Stimulated activated CD8-positive, alpha-beta memory T cell treated with anti-CD3 and anti-CD28 coated beads, Interleukin-2, amount 100 ng/mL, for 1 hour (primary cell): ENCODE data around the gene R3HDM2.
"Not testable (repeated sequence)": the region's sequence is repeated elsewhere in the genome, so short reads cannot be mapped to it uniquely, and the experiment has no call there.

Experiments used
- DNase-seq, 2 donors: peaks; one replicate each; pipeline ENCODE4 v3.0.0-alpha.2; 2020; ENCODE audit warnings: low read depth in 2 of 2

Gene R3HDM2

DNA sequence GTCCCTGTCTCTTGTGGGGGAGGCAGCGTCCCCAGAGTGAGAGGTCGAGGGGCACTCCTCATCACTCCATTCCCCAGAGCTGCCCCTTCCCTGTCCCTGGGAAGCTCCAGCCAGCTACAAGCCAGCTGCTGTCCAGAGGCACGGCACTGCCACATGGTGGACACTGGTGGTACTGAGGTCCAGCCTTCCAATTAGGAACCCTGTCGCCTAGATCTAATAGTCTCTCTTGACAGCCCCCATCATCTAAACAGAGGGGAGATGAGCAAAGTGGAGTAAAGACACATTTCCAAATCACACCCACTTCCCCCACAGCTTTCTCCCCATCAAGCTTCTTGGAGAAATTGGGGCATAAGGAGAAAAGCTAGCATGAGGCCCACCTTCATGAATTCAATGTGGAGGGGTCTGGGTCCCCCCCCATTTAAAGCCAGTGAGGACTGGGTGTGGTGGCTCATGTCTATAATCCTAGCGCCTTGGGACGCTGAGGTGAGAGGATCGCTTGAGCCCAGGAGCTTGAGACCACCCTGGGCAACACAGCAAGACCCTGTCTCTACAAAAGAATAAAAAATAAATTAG, 22.2 kb upstream of the R3HDM2 start:
- DNase-seq: no peak

DNA sequence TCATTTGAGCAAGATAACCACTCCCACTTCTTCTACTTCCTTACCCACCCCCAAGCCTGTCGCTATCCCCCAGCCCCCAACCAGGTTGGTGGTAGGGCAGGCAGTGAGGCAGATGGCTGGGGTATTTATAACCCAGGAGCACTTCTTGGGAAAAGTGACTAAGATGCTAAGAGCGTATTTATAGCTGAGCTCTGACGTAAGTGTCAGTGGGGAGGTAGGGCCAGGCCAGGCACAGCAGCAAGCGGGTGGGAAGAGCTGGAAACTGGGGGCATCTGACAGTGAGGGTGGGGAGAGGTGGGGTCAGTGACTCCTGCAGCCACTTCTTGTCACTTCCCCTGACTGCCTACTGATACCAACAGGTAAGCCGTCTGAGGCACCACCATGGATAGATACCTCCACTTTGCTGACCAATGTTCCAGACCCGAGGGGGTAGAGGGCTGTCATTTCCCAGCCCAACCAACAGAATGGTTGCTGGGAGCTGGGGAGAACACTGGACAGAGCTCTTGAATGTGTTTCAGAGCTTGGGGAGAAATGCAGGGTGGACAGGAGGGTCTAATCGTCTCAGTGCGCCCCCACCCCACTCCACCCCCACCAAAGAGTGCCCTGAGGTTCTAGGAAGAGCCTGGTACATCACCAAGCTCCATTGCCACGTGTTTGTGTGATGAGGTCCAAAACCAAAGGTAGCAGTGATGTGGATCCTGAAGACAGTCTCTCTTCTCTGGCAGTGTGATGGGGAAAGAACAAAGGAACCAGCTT, 21.5 kb upstream of the R3HDM2 start:
- DNase-seq: no peak

DNA sequence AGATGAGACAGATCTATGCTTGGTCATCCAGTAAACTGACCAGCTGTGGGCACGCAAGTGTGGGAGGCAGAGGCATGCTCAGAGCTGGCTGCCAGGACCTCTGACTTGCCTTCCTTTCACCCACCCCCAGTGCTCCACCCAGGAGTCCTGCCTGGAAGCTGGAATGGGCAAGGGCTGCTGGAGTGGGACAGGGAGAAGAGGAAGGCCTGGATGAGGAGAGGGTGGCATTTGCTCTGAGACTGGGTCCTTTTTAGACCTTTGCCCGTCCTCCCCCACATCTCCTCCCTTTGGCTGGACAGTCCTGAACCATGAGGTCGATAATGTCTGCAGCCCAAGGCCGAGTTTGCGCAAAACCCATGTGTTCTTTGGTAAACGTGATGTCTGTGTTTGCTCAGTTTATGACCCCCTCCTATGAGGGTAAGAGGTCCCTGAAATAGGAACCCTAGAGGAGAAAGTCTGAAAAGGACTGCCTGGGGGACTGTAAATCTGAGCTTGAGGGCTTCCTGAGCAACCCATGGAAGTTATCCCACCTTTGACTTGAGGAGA, 20.5 kb upstream of the R3HDM2 start:
- no peak for DNase-seq

DNA sequence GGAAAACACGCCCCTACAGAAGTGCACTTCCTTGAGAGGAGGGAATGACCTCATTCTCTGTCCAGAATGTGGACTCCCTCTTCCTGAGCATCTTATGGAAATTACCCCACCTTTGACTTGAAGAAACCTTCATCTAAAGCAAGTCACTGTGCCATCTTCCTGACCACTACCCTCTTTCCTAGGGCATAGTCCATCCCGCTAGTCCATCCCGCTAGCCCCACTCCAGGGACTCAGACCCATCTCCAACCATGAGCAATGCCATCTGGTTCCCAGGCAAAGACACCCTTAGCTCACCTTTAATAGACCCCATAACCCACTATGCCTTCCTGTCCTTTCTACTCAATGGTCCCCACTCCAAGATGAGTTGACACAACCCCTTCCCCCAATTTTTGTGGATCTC, 19.2 kb upstream of the R3HDM2 start:
- no peak for DNase-seq

DNA sequence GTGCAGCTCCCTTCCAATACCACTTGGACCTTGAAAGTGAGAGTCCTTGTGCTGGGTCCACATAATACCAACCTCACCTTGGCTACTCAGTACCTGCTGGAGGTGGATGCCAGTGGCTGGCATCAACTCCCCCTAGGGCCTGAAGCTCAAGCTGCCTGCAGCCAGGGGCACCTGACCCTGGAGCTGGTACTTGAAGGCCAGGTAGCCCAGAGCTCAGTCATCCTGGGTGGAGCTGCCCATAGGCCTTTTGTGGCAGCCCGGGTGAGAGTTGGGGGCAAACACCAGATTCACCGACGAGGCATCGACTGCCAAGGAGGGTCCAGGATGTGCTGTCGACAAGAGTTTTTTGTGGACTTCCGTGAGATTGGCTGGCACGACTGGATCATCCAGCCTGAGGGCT, 18.5 kb upstream of the R3HDM2 start:
- no peak for DNase-seq

DNA sequence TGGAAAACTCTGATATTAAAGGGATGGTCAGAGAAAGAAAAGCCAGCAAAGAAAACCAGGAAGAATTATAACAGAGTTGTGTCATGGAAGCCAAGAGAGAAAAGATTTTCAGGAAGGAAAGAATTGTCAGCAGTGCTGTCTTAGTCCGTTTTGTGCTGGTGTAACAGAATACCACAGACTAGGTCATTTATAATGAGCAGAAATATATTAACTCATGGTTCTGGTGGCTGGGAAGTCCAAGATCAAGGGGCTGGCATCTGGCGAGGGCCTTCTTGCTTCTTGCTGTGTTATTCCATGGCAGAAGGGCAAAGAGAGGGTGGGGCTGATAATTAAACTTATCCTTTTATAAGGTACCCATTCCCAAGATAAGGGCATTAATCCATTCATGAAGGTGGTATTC, 17.8 kb upstream of the R3HDM2 start:
- DNase-seq: no peak

DNA sequence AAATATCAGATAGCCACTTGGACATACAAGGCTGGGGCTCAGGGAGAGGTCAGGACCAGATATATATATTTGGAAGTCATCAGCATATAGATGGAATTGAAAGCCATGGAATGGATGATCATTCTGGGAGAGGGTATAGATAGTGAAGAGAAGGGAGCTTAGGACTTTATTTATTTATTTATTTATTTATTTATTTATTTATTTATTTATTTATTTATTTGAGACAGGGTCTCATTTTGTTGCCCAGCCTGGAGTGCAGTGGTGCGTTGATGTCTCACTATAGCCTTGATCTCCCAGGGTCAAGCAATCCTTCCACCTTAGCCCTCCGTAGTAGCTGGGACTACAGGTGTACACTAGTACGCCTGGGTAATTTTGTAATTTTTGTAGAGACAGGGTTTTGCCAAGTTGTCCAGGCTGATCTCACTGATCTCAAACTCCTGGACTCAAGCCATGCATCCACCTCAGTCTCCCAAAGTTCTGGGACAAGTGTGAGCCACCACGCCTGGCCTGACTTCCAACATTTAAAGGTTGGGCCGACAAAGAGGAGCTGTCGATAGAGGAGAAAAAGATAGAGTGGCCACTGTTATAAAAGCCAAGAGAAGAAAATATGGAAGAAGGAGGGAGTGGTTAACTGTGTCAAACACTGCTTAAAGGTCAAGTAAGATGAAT, 15.6 kb upstream of the R3HDM2 start:
- no peak for DNase-seq

DNA sequence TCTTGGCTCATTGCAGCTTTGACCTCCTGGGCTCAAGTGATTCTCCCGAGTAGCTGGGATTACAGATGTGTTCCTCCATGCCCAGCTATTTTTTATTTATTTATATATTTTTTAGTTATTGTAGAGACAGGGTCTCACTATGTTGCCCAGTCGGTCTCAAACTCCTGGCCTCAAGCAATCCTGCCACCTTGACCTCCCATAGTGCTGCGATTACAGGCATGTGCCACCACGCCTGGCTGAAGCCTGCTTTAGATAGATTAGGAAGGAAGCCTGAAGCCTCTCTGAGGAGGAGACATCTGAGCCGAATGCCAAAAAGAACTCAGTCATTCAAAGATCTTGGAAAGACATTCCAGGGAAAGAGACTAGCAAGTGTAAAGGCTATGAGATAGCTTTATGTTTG, 13.9 kb upstream of the R3HDM2 start:
- no peak for DNase-seq

DNA sequence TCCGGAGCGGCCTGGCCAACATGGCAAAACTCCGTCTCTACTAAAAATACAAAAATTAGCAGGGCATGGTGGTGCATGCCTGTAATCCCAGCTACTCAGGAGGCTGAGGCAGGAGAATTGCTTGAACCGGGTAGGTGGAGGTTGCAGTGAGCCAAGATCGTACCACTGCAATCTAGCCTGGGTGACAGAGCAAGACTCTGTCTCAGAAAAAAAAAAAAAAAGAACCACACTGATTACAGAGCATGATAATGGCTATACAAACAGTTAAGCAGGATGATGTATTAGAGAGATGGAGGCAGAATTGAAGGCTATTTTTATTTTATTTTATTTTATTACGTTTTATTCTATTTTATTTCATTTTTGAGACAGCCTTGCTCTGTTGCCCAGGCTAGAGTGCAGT, 13.5 kb upstream of the R3HDM2 start:
- DNase-seq: not testable (repeated sequence)

DNA sequence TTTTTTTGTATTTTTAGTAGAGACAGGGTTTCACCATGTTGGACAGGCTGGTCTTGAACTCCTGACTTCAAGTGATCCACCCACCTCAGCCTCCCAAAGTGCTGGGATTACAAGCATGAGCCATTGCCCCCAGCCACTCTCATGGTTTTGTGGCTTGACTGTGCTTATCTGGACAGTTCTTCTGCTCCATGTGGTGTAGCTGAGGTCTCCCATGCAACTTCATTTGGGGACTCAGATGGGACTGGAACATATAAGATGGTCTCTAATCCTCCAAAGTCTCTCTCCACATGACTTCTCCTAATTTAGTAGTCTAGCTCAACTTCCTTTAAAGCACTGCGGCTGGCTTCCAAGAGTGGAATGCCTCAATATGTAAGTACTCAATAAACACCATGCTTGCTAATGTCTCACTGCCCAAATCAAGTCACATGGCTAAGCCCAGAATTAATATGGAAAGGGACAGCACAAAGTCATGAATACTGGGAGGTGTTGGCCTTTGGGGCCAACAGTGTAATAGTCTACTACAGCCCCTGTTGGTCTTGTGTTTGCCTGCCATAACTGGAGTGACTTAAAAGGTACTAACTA, 11.1 kb upstream of the R3HDM2 start:
- no peak for DNase-seq

DNA sequence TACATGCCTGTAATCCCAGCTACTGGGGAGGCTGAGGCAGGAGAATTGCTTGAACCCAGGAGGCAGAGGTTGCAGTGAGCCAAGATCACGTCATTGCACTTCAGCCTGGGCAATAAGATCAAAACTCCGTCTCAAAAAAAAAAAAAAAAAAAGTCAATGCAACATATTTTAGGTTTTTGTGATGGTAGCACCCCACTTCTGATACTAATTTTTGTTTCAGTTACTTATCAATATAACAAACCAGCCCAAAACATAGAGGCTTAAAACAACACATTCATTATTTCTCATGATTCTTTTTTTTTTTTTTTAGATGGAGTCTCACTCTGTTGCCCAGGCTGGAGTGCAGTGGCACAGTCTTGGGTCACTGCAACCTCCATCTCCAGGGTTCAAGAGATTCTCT, 10.6 kb upstream of the R3HDM2 start:
- not testable (repeated sequence) for DNase-seq

DNA sequence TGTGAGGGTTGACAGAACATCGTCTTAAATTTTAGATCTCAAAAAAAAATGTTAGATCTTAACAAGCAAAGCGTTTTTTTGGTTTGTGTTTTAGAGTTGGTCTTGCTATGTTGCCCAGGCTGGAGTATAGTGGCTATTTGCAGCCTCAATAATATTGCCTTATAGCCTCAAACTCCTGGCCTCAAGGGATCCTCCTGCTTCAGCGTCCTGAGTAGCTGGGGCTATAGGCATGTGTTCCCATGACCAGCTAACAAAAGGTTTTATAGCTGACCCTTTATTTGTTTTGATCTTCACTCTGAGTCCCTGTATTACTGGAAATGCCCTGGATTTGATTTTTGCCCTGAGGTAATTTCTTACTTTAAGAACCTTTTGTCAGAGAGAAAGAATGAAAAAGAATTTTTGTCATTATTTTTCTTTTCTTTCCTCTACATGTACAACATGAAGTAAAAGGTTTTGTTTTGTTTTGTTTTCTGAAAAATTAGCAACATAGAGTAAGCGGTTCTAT, 9.0 kb upstream of the R3HDM2 start:
- no peak for DNase-seq

DNA sequence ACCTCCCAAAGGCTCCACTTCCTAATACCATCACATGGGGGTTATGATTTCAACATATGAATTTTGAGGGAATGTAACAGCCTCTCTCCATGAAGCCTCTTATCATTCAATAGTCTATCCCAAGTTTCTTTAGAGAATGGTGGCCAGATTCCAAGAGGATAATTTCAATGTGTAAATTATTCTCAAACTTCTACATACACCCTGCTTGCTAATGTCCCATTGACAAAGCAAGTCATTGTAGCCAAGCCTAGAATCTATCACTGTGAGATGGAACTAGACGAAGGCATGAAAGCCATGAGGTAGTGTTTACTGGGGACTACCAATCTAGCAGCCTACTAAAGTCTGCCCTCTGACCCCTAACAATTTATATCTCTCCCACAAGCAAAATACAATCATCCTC, 7.6 kb upstream of the R3HDM2 start:
- no peak for DNase-seq

DNA sequence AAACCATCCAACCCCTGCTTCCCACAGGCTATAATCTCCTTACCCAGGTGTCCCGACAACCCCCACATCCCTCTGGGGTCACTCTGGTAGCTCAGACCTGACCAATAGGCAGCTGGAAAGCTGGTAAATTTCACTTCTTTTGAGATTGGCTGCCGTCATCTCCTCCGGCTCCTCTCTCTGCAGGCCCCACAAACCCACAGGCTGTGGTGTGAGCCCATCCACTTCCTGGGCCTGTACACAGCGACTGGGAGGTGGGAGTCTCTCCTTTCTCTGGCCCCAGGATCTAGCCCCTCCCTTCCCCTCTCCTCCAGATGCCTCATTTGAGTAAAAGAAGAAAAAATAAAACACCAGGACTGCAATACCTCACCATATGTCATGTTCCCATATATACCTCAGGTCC, 4.5 kb upstream of the R3HDM2 start:
- DNase-seq: no peak

DNA sequence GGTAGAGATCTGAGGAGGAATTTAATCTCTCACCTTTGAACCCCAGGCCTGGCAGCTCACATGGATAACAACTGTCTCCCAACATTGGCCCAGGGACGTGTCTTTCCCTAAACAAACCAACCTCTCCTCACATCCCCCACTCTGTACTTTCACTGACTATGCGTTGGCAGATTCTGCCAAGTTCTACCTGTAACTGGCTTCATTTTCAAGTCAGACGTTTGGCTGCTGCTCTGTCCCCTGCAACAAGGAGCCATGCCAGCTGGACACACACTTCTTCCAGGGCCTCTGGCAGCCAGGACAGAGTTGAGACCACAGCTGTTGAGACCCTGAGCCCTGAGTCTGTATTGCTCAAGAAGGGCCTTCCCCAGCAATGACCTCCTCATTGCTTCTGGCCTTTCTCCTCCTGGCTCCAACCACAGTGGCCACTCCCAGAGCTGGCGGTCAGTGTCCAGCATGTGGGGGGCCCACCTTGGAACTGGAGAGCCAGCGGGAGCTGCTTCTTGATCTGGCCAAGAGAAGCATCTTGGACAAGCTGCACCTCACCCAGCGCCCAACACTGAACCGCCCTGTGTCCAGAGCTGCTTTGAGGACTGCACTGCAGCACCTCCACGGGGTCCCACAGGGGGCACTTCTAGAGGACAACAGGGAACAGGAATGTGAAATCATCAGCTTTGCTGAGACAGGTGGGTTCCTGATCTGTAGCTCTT, 3.8 kb upstream of the R3HDM2 start, which contains the start of gene INHBC:
INHBC (plus strand) TSS at position 268 of the 707 bp plus-strand sequence; CDS start at position 371, 103 bp downstream.
- no peak for DNase-seq

DNA sequence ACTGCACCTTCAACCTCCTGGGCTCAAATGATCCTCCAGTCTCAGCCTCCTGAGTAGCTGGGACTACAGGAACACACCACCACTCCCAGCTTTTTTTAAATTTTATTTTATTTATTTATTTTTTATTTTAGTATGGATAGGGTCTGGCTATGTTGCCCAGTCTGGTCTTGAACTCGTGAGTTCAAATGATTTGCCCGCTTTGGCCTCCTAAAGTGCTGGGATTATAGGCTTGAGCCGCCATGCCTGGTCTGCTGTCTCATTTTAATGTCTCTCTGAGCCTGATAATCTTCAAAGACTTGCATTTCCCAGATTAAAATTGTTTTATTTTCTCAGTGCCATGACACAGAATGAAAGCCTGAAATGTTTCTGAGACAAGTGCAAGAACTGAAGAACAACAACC, 2.5 kb upstream of the R3HDM2 start:
- DNase-seq: no peak

DNA sequence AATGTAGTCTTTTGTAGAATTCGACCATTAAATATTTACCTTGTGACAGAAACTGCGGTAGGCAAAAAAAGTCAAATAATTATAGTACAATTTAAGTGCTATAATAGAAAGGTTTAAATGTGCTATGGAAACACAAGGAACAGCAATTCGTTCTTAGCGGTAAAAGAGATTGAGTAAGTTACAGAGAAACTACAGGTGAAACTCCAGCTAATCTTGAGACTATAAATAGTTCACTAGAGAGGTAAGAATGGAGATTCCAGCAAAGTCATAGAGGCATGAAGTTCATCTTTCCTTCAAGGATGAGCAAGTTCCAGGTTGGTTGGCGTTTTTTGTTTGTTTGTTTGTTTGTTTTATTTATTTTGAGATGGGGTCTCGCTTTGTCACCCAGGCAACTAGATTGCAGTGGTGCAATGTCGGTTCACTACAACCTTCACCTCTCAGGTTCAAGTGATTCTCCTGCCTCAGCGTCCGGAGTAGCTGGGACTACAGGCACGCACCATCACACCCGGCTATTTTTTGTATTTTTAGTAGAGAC, 878 bp upstream of the R3HDM2 start:
- no peak for DNase-seq

DNA sequence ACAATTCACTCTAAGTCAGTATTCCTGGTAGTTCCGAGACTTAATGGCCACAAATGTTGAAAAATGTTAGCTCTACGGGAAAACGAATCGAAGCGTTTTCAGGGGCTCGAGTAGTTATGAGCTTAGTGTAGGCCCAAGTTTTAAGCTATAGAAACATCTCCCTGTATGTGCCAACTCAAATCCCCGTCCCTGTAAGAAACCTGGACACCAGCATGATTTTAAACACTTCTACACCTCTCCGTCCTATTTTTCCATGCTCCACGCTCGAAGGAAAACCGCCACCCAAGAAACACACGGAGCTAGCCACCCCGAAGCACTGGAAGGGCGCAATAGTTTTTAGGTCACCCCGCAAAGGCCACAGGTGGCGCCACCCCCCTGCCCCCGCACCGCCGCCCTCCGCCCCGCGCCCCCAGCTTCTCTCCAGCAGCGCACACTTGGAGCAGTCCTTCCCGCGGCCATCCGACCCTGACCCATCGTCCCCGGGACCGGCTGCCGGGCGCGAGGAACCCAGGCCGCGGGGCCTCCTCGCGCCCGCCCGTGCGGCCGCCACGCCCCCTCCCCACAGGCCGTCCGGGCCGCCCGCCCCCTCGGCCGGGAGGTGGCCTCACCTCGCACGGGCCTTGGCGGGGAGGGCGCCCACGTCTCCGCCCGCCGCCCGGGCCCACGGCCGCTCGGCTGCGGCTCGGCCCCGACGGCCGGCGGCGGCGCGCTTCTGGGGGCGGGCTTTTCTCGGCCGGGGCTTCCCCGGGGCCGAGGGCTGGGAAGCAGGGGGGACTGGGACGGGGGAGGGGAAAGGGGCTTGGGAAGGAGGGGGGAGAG, 522 bp downstream of the R3HDM2 start:
- DNase-seq: no peak

DNA sequence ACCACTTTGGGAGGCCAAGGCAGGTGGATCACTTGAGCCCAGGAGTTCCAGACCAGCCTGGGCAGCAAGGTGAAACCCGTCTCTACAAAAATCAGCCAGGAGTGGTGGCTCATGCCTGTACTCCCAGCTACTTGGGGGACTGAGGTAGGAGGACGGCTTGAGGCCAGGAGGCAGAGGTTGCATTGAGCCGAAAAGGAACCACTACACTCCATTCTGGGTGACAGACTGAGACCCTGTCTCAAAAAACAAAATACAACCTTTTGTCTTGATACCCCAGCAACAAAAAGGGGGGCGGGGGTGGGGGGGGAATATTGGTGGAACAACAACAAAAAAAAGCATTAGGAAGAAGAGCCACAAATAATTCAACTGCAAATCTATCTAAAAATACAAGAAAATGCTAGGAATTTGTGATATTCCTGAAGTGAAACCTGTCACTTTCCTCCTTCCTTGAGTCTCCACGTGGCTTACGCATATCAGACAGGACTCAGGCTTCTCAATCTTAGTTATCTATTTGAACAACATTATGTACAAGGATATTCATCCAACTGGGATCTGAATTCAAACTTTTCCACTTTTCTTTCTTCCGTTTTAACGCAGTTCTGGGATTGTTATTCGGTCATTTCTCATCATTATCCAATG, 1.3 kb downstream of the R3HDM2 start:
- DNase-seq: no peak

DNA sequence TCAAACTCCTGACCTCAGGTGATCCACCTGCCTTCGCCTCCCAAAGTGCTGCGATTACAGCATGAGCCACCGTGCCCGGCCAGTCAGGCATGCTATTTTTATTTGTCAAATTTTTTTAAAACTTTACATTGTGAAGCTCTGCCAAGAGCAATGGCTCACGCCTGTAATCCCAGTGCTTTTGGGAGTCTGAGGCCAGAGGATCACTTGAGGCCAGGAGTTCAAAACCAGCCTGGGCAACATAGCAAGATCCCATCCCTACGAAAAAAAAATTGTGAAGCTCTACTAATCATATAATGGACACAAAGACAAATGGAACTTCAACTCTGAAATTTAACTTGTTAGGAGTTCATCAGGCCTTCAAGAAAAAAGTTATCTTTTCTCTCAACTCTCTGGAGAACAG, 1.9 kb downstream of the R3HDM2 start:
- DNase-seq: no peak
